GM13977 (cell line): ENCODE measurements around the gene ENOX2.

Source experiments
- DNase-seq: peaks from one replicate; pipeline ENCODE4 v3.0.0; 2012; ENCODE audit warnings: low spot score
- in situ Hi-C: fragments of 300-500 bp; cut with MboI; formaldehyde crosslinking; loops from one replicate; pipeline ENCODE4 v1.12.0; 2022; ENCODE audit warnings: low sequenced_read_pairs, low pct_unique_long_range_greater_than_20kb, mixed read lengths, inconsistent platforms; ENCODE audit not compliant: unreplicated experiment
- TF ChIP-seq, protein P1 (sequence below): IDR thresholded peaks from 2 replicates; pipeline ENCODE4 v1.5.1; 2012; ENCODE audit warnings: mild to moderate bottlenecking, control low read depth; ENCODE audit not compliant: insufficient read depth; ENCODE audit errors: extremely low read depth, missing control alignments

The ENOX2 gene

GRCh38 chrX:130636277-130636676, 266.7 kb downstream of the ENOX2 start:
- TF ChIP-seq, protein P1, sequence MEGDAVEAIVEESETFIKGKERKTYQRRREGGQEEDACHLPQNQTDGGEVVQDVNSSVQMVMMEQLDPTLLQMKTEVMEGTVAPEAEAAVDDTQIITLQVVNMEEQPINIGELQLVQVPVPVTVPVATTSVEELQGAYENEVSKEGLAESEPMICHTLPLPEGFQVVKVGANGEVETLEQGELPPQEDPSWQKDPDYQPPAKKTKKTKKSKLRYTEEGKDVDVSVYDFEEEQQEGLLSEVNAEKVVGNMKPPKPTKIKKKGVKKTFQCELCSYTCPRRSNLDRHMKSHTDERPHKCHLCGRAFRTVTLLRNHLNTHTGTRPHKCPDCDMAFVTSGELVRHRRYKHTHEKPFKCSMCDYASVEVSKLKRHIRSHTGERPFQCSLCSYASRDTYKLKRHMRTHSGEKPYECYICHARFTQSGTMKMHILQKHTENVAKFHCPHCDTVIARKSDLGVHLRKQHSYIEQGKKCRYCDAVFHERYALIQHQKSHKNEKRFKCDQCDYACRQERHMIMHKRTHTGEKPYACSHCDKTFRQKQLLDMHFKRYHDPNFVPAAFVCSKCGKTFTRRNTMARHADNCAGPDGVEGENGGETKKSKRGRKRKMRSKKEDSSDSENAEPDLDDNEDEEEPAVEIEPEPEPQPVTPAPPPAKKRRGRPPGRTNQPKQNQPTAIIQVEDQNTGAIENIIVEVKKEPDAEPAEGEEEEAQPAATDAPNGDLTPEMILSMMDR: no peak
- no peak for DNase-seq
- in situ Hi-C loops: no loop called here

- in situ Hi-C loops: no loop called here
- DNase-seq: no peak
These were observed 272.0 kb downstream of the ENOX2 start for GRCh38 chrX:130631011-130631410.

GRCh38 chrX:130628516-130628915, 274.5 kb downstream of the ENOX2 start:
- TF ChIP-seq, protein P1: no peak
- in situ Hi-C loops: no loop called here

More at GRCh38 chrX:130631011-130631410, 272.0 kb downstream of the ENOX2 start:
- TF ChIP-seq, protein P1: no peak

GRCh38 chrX:130626521-130626920, 276.5 kb downstream of the ENOX2 start:
- in situ Hi-C loops: no loop called here

More at GRCh38 chrX:130628516-130628915, 274.5 kb downstream of the ENOX2 start:
- DNase-seq: no peak

GRCh38 chrX:130625386-130625785, 277.6 kb downstream of the ENOX2 start:
- no peak for DNase-seq
- TF ChIP-seq, protein P1: no peak
- in situ Hi-C loops: no loop called here

More at GRCh38 chrX:130626521-130626920, 276.5 kb downstream of the ENOX2 start:
- TF ChIP-seq, protein P1: no peak
- DNase-seq: no peak

- no peak for DNase-seq
- in situ Hi-C loops: no loop called here
- TF ChIP-seq, protein P1: no peak
These were observed 279.5 kb downstream of the ENOX2 start for GRCh38 chrX:130623518-130623917.

DNA sequence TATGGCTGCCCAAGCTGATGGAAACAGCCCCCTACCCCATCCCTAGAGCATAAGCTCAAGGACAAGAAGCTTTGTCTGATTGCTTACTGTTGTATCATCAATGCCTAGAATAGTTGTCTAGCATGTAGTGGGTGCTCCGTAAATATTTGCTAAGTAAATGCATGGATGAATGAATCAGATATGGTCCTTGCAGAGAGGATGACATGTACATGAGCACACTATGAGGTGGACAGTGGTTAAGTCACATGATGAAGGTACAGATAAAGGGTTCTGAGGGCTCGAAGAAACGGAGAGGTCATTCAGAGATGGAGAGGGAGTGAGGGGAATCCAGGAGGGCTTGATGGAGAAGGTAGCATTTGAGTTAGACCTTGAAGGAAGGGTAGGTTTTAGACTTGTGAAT, 287.1 kb downstream of the ENOX2 start:
- TF ChIP-seq, protein P1: no peak
- in situ Hi-C loops: no loop called here
- no peak for DNase-seq
